ENCODE results near the gene CACUL1. TPM values are rescaled to one million over a fixed set of nuclear protein-coding genes. Genes with fewer than 3 reads are reported as not detected.
"Not testable (repeated sequence)": the region's sequence is repeated elsewhere in the genome, so short reads cannot be mapped to it uniquely, and the experiment has no call there.

CACUL1 gene
- total RNA-seq (10 to 100 TPM; 39.2 to 48.7 TPM), polyA plus RNA-seq (1 to 10 TPM; 5.3 to 8.5 TPM)
- long read RNA-seq, donor 1, full-length matches to known transcripts, result 68 of 99 reads
- long read RNA-seq, donor 1, partial matches to known transcripts, result 2 of 99 reads
- long read RNA-seq, donor 1, other reads (novel, unspliced or antisense), result 29 of 99 reads
- long read RNA-seq, donor 2, full-length matches to known transcripts, result 21 of 25 reads
- long read RNA-seq, donor 2, partial matches to known transcripts, result 0 of 25 reads
- long read RNA-seq, donor 2, other reads (novel, unspliced or antisense), result 4 of 25 reads

- peak within 1 kb of the TSS; percentile 86 to 88 for H3K4me3 ChIP-seq (ENCODE audit: low read length in 2 of 2)
- H3K27me3 ChIP-seq (ENCODE audit: control insufficient read depth in 1 of 2, insufficient read depth in 2 of 2, low read length in 1 of 2), result no peaks in the 10 kb centered on the region
- H3K4me1 ChIP-seq (ENCODE audit: control insufficient read depth in 1 of 2, insufficient read depth in 2 of 2, low read length in 2 of 2), result no peaks in the 10 kb centered on the region
- WGBS, 2 donors, result 0% methylated on average over 70 to 87 of the region's 87 CpGs
- intact Hi-C loops (cut with DNase I), result loop anchor here (2.0 to 10.0 kb wide), 3 partner anchors 270 to 700 kb away; partner anchors contain the start of gene NANOS1 (in 1 of the 2)
- DNase-seq (peak; percentile 100), ATAC-seq (ENCODE audit: low FRiP score) (peak; percentile 100)
- no peaks in the 10 kb centered on the region for H3K36me3 ChIP-seq (ENCODE audit: control insufficient read depth in 1 of 2, insufficient read depth in 2 of 2, low read length in 1 of 2)
- H3K9me3 ChIP-seq (ENCODE audit: control insufficient read depth, low read length), result no peaks in the 10 kb centered on the region
- H3K27ac ChIP-seq (ENCODE audit: low read depth in 1 of 2, low read length in 2 of 2), result peak within 1 kb of the TSS in 1 of 2 donors; percentile 55
Measured at GRCh38 chr10:118754556-118755423, at the start of gene CACUL1. Gene CACUL1 (minus strand): TSS chr10:118754970. CDS start chr10:118754762, 208 bp downstream.

GRCh38 chr10:118804262-118804773 lies 49.5 kb upstream of the CACUL1 start:
- no peaks in the 10 kb centered on the region for H3K9me3 ChIP-seq (ENCODE audit: control insufficient read depth, low read length)
- no peaks in the 10 kb centered on the region for H3K27me3 ChIP-seq (ENCODE audit: control insufficient read depth in 1 of 2, insufficient read depth in 2 of 2, low read length in 1 of 2)
- H3K36me3 ChIP-seq (ENCODE audit: control insufficient read depth in 1 of 2, insufficient read depth in 2 of 2, low read length in 1 of 2), result no peaks in the 10 kb centered on the region
- H3K27ac ChIP-seq (ENCODE audit: low read depth in 1 of 2, low read length in 2 of 2), result no peak overlapping the region
- H3K4me3 ChIP-seq (ENCODE audit: low read length in 2 of 2), result no peak overlapping the region
- DNase-seq (no peak), ATAC-seq (ENCODE audit: low FRiP score) (no peak)
- intact Hi-C loops (cut with DNase I), result loop anchor here (10.0 kb wide), 1 partner anchor 240 kb away; no protein-coding TSS in a partner anchor
- no peaks in the 10 kb centered on the region for H3K4me1 ChIP-seq (ENCODE audit: control insufficient read depth in 1 of 2, insufficient read depth in 2 of 2, low read length in 2 of 2)
- WGBS, 2 donors, result 43 to 51% methylated on average over 3 of the region's 3 CpGs

- no peaks in the 10 kb centered on the region for H3K9me3 ChIP-seq (ENCODE audit: control insufficient read depth, low read length)
- no peaks in the 10 kb centered on the region for H3K27me3 ChIP-seq (ENCODE audit: control insufficient read depth in 1 of 2, insufficient read depth in 2 of 2, low read length in 1 of 2)
- DNase-seq, result no peak
- no peak for ATAC-seq (ENCODE audit: low FRiP score)
- H3K36me3 ChIP-seq (ENCODE audit: control insufficient read depth in 1 of 2, insufficient read depth in 2 of 2, low read length in 1 of 2), result no peaks in the 10 kb centered on the region
- no peak overlapping the region for H3K4me3 ChIP-seq (ENCODE audit: low read length in 2 of 2)
- WGBS, 2 donors, result 87 to 90% methylated on average over 14 of the region's 14 CpGs
- H3K4me1 ChIP-seq (ENCODE audit: control insufficient read depth in 1 of 2, insufficient read depth in 2 of 2, low read length in 2 of 2), result no peaks in the 10 kb centered on the region
- intact Hi-C loops (cut with DNase I), result loop anchor here (10.0 kb wide), 1 partner anchor 237 kb away; no protein-coding TSS in a partner anchor
- H3K27ac ChIP-seq (ENCODE audit: low read depth in 1 of 2, low read length in 2 of 2), result no peak overlapping the region
Measured at GRCh38 chr10:118802126-118802793, 47.5 kb upstream of the CACUL1 start.

GRCh38 chr10:118800920-118801319 lies 46.1 kb upstream of the CACUL1 start:
- 76 to 86% methylated on average over 4 of the region's 4 CpGs for WGBS, 2 donors

GRCh38 chr10:118799777-118800176 lies 45.0 kb upstream of the CACUL1 start:
- H3K4me3 ChIP-seq (ENCODE audit: low read length in 2 of 2), result no peak overlapping the region
- DNase-seq, result no peak
- no peak overlapping the region for H3K27ac ChIP-seq (ENCODE audit: low read depth in 1 of 2, low read length in 2 of 2)
- no peaks in the 10 kb centered on the region for H3K9me3 ChIP-seq (ENCODE audit: control insufficient read depth, low read length)
- no peaks in the 10 kb centered on the region for H3K36me3 ChIP-seq (ENCODE audit: control insufficient read depth in 1 of 2, insufficient read depth in 2 of 2, low read length in 1 of 2)
- WGBS, 2 donors, result 54 to 62% methylated on average over 3 of the region's 3 CpGs
- no peaks in the 10 kb centered on the region for H3K27me3 ChIP-seq (ENCODE audit: control insufficient read depth in 1 of 2, insufficient read depth in 2 of 2, low read length in 1 of 2)
- ATAC-seq (ENCODE audit: low FRiP score), result no peak
- no peaks in the 10 kb centered on the region for H3K4me1 ChIP-seq (ENCODE audit: control insufficient read depth in 1 of 2, insufficient read depth in 2 of 2, low read length in 2 of 2)
- intact Hi-C loops (cut with DNase I), result loop anchor here (10.0 kb wide), 1 partner anchor 235 kb away; no protein-coding TSS in a partner anchor

More at GRCh38 chr10:118800920-118801319, 46.1 kb upstream of the CACUL1 start:
- Histone ChIP-seq H3K36me3 (ENCODE audit: control insufficient read depth in 1 of 2, insufficient read depth in 2 of 2, low read length in 1 of 2) (no peaks in the 10 kb centered on the region), H3K4me3 (ENCODE audit: low read length in 2 of 2) (no peak overlapping the region), H3K4me1 (ENCODE audit: control insufficient read depth in 1 of 2, insufficient read depth in 2 of 2, low read length in 2 of 2) (no peaks in the 10 kb centered on the region), H3K9me3 (ENCODE audit: control insufficient read depth, low read length) (no peaks in the 10 kb centered on the region), H3K27me3 (ENCODE audit: control insufficient read depth in 1 of 2, insufficient read depth in 2 of 2, low read length in 1 of 2) (no peaks in the 10 kb centered on the region), H3K27ac (ENCODE audit: low read depth in 1 of 2, low read length in 2 of 2) (no peak overlapping the region)
- intact Hi-C loops (cut with DNase I), result loop anchor here (10.0 kb wide), 1 partner anchor 236 kb away; no protein-coding TSS in a partner anchor
- ATAC-seq (ENCODE audit: low FRiP score), result no peak
- no peak for DNase-seq

- Histone ChIP-seq H3K9me3 (ENCODE audit: control insufficient read depth, low read length) (no peaks in the 10 kb centered on the region), H3K4me1 (ENCODE audit: control insufficient read depth in 1 of 2, insufficient read depth in 2 of 2, low read length in 2 of 2) (no peaks in the 10 kb centered on the region), H3K4me3 (ENCODE audit: low read length in 2 of 2) (no peak overlapping the region), H3K36me3 (ENCODE audit: control insufficient read depth in 1 of 2, insufficient read depth in 2 of 2, low read length in 1 of 2) (no peaks in the 10 kb centered on the region), H3K27ac (ENCODE audit: low read depth in 1 of 2, low read length in 2 of 2) (no peak overlapping the region), H3K27me3 (ENCODE audit: control insufficient read depth in 1 of 2, insufficient read depth in 2 of 2, low read length in 1 of 2) (no peaks in the 10 kb centered on the region)
- intact Hi-C loops (cut with DNase I), result no loop called here
- 38 to 40% methylated on average over 3 of the region's 3 CpGs for WGBS, 2 donors
- DNase-seq (no peak), ATAC-seq (ENCODE audit: low FRiP score) (no peak)
Measured at GRCh38 chr10:118798231-118798662, 43.5 kb upstream of the CACUL1 start.

- H3K36me3 ChIP-seq (ENCODE audit: control insufficient read depth in 1 of 2, insufficient read depth in 2 of 2, low read length in 1 of 2); H3K27me3 ChIP-seq (ENCODE audit: control insufficient read depth in 1 of 2, insufficient read depth in 2 of 2, low read length in 1 of 2); intact Hi-C loops (cut with DNase I); H3K9me3 ChIP-seq (ENCODE audit: control insufficient read depth, low read length); H3K4me1 ChIP-seq (ENCODE audit: control insufficient read depth in 1 of 2, insufficient read depth in 2 of 2, low read length in 2 of 2); ATAC-seq (ENCODE audit: low FRiP score); H3K27ac ChIP-seq (ENCODE audit: low read depth in 1 of 2, low read length in 2 of 2); DNase-seq; H3K4me3 ChIP-seq (ENCODE audit: low read length in 2 of 2): not testable (repeated sequence)
- WGBS, 2 donors, result 92 to 94% methylated on average over 7 of the region's 7 CpGs
Measured at GRCh38 chr10:118794971-118795370, 40.2 kb upstream of the CACUL1 start.

GRCh38 chr10:118793545-118793944 lies 38.8 kb upstream of the CACUL1 start:
- DNase-seq, result peak in 1 of 2 donors; percentile 83
- H3K4me1 ChIP-seq (ENCODE audit: control insufficient read depth in 1 of 2, insufficient read depth in 2 of 2, low read length in 2 of 2), result no peaks in the 10 kb centered on the region
- no peak overlapping the region for H3K27ac ChIP-seq (ENCODE audit: low read depth in 1 of 2, low read length in 2 of 2)
- no peak overlapping the region for H3K4me3 ChIP-seq (ENCODE audit: low read length in 2 of 2)
- ATAC-seq (ENCODE audit: low FRiP score), result no peak
- H3K27me3 ChIP-seq (ENCODE audit: control insufficient read depth in 1 of 2, insufficient read depth in 2 of 2, low read length in 1 of 2), result no peaks in the 10 kb centered on the region
- H3K36me3 ChIP-seq (ENCODE audit: control insufficient read depth in 1 of 2, insufficient read depth in 2 of 2, low read length in 1 of 2), result no peaks in the 10 kb centered on the region
- intact Hi-C loops (cut with DNase I), result no loop called here
- 86 to 89% methylated on average over 6 of the region's 6 CpGs for WGBS, 2 donors
- H3K9me3 ChIP-seq (ENCODE audit: control insufficient read depth, low read length), result no peaks in the 10 kb centered on the region
